ENCODE data around the gene HSD11B2.

HSD11B2 gene

DNA sequence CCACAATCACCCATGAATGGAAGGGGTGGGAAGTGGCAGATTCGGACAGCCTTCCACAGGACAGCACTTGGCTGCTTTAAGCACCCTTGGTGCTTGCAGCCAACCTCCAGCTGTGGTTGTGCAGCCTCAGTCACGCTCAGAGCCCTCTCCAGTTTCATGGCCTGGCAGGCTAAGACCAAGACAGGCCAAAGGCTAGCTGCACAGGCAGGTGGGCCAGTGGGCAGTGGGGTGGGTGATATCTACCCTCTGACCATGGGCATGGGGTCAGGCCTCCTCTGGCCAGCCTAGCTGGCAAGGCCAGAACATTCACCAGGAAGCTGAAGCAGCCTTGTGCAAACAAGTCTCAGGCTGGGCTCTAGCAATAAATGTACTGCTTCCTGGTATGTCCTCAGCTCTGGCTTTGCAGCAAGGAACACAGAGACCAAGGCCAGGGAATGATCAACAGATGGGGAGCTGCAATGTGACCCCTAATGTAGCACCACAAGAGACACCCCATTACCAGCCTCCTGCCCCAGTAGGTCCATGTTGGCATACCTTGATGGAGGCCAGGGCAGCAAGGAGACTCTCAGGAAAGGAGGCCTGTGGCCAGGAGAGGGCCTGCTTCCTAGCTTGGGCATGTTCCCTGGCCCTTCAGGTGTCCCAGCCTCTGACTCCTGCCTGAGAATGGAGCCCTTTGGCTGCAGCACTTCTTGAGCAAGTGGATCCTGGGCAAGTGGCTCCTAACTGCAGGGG, 20.9 kb downstream of the HSD11B2 start:
- no peak for DNase-seq (ENCODE audit: low read depth)

DNA sequence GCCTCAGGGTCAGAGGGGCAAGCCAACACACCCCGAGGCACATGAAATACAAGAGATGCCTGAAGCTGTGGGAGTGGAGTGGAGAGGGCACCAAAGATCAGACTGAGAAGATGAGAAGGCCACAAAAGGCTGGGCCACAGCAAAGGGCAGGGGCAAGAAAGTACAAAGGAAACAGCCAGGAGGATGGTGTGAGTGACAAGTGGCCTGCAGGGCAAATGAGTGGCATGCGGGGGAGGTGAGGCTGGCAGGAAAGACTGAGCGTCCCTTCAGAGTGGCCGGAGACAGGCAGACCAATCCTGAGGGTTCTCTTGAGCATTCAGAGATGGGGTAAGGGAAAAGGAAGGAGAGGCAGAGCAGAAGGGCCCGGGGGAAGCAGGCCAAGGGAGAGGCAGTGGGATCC, 23.2 kb downstream of the HSD11B2 start:
- DNase-seq (ENCODE audit: low read depth): no peak

DNA sequence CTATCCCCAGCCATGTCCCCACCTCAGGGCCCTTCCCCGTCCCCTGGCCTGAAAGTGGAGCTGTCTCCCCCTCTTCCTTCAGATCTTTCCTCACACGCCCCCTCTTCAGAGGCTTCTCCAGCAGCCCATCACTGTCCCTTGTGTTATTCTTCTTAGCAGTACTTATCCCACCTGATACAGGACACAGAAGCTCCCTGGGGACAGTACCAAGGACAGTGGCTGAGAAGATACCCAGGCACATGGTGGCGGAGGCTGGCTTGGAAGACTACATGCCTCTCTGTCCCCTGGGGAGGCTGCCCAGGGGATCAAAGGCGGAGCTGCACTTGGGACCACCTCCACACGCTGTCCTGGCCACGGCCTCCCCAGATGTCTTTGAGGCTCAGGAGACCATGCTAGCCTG, 23.9 kb downstream of the HSD11B2 start:
- DNase-seq (ENCODE audit: low read depth): no peak

DNA sequence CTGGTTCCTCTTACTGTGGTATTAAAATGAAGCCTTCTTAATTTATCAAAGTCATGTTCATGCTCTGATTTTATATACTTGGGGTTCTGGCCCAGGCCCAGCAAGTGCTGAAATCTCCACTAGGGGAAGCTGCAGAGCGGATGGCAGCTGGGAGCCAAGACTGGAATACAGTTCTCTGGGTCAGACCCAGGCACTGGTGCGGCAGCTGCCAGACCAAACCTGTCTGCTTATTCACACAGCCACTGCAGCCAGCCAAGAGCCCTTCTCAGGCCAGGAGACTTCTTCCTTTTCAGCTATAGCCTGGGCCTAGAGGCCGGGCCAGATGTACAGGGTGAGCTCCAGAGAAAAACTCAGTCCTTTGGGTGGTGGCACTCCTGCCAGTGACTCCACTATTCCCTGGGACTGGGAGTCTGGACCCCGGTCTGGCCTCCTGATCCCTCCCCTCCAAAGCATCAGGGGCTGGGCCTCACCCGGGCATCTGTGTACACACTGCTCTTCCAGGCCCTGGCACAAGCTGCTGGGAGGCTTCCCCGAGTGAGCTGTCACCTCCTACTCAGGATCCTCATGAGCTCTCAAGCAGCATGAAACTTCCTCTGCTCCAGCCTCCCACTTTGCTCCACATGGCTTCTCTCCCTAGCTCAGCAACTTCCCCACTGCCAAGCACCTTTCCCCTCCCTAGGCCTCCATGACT, 25.6 kb downstream of the HSD11B2 start:
- DNase-seq (ENCODE audit: low read depth): no peak

DNA sequence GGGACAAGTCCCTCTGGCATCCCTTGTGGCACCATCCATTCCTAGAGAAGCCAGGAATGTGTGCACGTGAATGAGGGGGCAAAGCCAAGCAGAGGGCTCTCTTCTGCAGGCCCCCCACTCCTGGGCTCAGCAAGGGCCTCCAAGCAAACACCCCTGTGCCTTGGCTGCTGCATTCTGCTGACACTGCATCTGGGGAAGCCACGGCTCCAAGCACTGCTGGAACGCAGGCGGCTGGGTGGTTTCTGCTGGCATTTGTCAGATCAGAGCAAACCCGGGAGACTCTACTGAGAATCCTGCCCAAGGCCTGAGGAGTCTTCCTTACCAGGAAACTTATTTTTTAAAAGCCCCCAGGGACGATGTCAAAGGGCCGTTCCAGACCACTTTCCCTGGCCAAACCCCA, 26.7 kb downstream of the HSD11B2 start:
- no peak for DNase-seq (ENCODE audit: low read depth)

DNA sequence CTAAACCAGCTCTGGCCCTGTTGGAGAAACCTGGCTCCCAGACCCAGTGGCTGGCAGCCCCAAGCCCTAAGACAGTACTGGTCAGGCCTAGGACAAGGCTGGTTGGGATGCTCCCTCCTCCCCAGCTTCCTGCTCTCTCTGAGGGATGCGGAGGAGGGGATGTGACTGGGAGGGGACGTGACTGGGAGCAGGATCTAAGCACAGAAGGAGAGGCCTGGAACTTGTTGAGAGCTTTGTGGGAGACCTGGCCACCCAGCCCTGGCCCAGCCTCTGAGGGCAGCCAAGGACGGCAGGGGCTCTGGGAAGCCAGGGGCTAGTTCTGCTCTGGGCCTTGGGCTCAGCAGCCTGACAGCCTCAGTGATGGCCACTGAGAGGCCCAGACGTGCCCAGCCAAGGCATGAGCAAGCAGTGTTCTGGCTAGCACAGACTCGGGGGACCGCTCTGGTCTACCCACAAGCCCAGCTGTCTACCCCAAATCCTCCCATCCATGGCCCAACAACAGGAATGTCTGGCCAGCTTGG, 27.3 kb downstream of the HSD11B2 start:
- DNase-seq (ENCODE audit: low read depth): no peak

DNA sequence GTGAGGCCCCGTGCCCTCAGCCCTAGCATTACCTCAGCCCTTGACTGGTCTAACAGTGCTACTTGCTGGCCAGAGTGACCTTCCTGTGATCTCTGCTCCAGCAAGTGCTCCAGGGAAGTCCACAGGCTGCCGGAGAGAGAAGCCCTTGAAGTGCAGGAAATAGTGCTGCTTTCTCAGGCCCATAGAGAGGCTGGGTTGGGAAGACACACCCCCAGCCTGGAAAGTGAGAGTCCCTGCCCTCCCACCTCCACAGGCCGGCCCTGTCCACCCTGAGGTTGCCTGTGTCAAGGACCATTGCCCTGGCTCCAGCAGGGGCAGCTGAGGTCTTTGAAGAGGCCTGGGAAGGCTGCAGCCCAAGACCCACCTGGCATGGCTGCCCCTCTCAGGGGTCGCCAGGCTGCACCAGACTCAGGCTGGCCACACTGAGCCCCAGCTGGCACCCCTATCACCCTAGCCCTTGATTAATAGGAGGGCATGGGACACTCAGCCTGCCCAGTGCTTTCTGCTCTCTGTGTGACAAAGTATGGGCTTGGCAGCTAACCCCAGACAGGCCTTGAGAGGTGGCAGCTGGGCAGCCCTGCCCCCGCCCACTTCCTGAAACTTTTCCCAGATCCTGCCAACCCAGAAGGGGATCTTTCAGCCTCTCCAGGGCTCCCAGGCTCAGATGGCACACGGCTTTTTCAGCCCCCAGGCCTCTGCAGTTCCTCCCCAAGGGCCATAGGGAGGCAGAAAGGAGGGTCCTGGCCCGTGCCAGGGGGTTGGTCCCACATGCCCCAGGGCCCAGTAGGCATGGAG, 28.3 kb downstream of the HSD11B2 start:
- no peak for DNase-seq (ENCODE audit: low read depth)

DNA sequence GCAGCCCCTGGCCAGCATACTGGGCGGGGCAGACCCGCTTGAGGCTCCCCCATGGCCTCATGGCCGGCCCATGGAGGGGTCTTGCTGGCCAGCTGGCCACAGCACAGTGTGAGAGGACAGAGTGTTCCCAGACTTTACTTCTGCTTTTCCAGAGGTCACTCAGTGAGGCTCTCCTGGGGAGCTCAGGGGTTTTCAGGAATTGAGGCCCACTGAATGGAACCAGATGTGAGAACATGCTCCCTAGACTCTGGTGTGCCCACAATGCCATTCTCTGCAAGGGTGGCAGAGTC, 28.9 kb downstream of the HSD11B2 start:
- DNase-seq (ENCODE audit: low read depth): no peak

DNA sequence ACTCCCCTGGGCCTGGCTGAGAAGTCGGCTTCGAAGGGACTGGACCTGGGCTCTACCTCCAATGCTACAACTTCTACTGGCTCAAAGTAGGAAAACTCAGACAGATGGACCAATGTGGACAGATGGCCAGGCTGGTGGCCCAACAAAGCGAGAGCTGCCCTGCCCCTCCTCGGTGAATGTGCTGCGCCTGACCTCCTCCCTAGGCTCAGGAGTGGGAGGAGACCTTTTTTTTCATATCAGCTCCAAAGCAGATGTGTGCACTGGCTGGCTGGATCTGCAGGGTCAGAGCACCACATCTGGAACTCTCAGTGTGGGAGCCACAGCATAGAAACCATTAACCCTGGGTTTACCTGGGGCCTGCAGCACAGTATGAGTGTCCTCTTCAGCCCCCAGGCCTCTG, 29.2 kb downstream of the HSD11B2 start:
- DNase-seq (ENCODE audit: low read depth): no peak

DNA sequence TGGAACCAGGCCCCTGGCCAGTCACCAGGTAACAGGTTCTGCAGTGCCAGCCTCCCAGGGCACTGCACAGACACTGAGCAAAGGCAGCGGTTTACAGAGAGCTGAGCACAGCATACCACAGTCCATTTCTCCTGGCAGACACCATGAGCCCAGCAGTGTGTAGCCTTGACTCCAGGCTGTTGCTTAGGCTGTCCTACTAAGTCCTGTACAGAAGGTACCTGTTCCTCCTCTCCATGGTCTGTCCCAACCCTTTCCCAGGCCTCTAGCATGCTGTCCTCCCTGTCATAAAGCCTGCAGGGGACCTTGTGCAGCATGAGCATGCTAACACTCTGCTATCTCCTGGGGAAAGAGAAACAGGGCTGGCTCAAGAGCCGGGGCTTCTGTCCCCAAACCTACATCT, 30.0 kb downstream of the HSD11B2 start:
- no peak for DNase-seq (ENCODE audit: low read depth)

DNA sequence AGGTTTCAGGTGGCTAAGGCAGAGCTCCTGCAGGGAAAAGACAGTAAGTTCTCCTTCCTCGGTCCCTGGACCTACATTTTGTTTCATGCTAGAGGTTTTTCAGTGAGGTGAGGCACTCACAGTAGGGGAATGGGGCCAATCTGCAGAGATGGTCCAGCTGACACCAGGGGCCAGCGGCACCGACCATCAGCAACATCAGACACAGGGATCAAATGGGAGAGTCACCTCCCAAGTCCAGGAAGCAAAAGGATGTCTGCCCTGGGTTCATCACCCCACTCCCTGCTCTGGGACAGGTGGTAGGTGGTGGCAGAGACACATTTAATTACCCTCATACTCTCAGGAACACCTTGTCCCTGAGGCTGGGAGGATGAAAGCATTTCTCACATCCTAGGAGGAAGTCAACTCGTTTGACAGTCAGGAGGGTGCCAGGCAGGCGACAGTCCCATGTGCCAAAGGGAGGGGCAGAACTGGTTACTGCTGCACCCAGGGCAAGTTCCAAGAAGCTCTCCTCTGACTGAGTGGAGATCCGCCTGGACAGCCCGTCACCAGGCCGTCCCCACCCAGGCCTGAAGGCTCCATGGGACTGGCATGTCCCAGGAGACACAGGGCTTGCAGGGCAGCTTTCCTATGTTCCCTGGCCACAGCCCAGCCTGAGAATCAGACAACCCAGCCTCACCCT, 30.8 kb downstream of the HSD11B2 start:
- no peak for DNase-seq (ENCODE audit: low read depth)

DNA sequence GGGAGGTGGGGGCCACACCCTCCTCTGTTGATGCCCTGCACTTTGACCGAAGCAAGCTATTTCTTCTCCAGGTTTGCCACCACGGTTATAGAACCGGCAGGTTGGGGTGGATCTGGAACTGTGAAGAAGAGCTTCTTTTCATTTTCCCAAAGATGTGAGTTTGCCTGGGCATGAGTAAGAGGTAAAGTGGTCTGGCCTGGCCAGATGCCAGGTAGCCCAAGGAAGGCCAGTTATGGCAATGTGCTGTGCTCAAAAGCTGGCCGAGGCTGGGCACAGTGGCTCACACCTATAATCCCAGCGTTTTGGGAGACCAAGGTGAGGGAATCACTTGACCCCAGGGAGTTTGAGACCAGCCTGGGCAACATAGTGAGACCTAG, 31.3 kb downstream of the HSD11B2 start:
- no peak for DNase-seq (ENCODE audit: low read depth)

DNA sequence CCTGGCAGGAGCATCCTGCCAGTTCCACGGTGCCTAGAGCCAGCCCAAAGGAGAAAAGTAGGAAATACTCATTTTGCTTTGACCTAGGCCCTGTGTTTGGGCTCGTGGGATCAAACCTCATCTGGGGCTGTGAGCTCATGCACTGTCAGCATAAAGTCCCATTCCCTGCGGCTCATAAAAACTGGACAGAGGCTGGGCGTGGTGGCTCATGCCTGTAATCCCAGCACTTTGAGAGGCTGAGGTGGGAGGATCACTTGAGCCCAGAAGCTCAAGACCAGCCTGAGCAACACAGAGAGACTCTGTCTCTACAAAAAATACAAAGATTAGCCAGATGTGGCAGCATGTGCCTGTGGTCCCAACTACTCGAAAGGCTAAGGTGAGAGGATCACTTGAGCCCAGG, 32.1 kb downstream of the HSD11B2 start:
- DNase-seq (ENCODE audit: low read depth): no peak

DNA sequence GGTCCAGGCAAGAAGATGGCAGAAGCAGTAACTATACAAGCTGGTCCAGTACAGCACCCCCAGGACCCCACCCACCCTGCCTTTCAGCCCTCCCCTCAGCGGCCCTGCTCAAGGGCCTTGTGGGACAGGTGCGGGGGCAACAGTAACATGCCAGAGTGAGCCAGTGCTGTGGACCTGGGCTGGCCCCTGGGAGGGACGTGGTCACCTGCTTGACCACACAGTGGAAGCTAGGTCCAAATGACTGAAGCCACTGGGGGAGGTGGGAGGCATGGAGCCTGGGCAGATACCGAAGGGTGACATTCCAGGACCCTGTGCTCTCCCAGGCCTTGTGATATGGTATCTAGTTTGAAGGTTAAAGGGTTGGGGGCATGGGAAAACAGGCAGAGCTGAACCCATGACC, 32.8 kb downstream of the HSD11B2 start:
- no peak for DNase-seq (ENCODE audit: low read depth)

DNA sequence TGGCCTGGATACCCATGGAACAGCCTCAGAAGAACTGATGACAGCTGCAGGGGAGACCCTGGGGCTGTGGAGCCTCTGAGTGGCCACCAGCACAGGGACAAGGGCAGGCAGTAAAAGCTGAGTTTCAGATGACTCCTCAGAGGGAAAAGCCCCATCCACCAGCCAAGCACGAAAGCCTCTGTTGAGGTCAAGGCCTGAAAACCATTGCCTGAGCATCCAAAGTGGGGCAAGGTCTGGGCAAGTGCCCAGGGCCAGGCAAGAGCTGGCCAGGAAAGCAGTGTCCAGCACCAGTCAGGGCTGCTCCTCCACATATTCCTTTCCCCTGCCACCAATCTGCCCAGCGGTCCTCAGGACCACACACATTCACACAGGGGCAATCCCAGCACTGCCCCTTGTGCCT, 33.6 kb downstream of the HSD11B2 start:
- DNase-seq (ENCODE audit: low read depth): no peak

DNA sequence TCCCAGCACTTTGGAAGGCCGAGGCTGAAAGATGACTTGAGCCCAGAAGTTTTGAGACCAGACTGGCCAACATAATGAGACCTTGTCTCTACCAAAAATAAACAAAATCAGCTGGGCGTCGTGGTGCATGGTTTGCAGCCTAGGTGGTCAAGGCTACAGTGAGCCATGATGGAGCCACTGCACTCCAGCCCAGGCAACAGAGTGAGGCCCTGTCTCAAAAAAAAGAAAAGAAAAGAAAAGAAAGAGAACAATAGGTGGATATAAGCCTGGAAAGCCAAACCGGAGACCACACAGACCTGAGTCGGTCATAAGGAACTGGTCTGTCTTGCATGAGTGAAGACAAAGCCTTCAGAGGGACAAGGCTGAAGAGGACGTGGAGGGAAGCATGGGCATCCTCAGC, 35.7 kb downstream of the HSD11B2 start:
- DNase-seq (ENCODE audit: low read depth): no peak

DNA sequence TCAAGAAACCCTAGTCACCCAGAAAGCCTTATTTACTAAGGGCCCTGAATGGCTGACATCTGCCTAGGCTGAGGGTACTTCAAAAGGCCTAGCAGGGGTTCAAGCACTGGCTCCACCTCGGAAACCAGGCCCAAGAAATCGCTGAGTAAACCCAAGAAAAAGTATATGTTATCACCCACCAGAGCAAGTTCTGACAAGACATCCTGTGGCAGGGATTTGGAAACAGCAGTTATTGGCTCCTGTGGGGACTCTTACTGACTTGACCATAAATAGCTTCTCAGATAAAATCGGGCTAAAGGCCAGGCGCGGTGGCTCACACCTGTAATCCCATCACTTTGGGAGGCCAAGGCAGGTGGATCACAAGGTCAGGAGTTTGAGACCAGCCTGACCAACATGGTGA, 37.8 kb downstream of the HSD11B2 start:
- DNase-seq (ENCODE audit: low read depth): no peak

DNA sequence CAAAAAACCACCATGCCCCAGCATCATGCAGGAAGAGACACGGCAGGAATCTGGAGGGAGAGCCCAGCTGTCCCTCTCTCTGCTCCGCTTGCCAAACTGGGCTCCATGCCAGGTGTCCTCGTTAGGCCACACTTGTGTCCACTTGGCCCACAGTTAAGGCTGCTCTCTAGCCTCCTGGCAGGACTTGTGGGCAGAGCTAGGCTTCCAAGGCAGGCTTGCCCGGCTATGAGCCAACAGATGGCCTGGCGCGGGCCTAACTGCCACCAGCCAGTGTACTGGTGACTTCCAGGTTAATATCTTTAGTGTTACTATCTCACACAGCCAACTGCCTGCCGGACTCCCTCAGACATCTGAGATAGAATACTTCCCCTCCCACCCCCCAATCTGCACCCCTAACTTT, 39.4 kb downstream of the HSD11B2 start:
- DNase-seq (ENCODE audit: low read depth): no peak

DNA sequence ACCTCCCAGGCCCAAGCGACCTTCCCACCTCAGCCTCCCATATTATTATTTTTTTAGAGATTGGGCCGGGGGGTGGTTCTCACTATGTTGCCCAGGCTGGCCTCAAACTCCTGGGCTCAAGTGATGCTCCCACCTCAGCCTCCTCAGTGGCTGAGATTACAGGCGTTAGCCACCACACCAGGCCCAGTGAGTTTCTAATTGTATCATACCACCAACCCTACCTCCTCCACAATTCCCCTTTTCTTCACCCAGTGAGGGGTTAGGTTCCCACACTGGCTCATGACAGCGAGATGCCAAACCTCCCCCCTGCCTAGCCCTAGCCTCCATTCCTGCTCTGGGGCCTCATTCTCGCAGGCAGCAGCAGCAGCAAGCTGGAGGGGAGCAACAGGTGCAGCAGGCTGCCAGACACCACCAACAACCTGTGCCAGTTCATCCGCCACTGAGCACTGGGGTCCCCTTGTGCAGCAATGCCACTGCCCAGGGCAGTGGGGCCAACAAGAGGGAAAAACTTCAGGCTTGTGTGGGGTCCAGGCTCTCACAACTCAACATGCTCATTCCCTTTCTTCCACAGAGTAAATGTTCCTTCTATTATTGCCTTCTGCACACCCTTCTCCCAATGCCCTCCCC, 41.0 kb downstream of the HSD11B2 start:
- DNase-seq (ENCODE audit: low read depth): no peak

DNA sequence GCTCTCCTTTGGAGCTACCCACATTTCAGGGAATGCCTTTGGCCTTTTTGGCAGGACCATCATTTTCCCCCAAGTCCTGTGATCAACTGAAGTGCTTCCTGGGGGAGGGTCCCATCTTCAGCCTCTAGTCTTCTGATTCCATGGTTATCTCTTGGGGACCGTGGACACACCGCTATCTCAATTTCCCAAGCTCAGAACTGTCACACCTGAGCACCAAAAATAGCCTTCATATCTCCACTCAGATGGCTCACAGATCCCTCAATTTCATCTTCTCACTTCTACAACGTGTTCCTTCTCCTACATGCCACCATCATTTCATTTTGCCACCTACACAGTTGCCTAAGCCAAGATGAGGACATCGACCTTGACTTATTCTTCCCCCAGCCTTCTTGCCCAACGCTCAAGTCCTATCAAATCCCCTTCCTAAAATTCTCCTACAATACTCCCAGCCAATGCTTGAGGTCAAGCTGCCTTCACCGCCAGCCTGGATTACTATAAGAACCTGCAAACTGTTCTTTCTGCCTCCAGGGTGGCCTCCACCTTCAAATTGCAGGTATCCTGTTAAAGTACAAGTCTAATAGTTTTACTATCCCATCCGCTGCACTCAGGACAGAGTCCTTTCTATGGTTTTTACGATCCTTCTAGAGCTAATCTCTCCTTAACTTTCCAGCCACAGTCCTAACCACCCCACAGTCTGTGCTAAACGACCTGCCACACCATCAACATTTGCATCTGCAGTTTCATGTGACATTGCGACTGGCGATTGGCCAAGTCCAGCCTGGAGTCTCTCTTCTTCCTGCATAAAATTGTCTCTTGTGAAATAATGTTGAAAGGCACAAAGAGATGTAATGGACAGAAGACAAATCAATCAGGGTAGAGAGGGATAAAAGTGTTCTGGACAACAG, 43.9 kb downstream of the HSD11B2 start:
- no peak for DNase-seq (ENCODE audit: low read depth)

DNA sequence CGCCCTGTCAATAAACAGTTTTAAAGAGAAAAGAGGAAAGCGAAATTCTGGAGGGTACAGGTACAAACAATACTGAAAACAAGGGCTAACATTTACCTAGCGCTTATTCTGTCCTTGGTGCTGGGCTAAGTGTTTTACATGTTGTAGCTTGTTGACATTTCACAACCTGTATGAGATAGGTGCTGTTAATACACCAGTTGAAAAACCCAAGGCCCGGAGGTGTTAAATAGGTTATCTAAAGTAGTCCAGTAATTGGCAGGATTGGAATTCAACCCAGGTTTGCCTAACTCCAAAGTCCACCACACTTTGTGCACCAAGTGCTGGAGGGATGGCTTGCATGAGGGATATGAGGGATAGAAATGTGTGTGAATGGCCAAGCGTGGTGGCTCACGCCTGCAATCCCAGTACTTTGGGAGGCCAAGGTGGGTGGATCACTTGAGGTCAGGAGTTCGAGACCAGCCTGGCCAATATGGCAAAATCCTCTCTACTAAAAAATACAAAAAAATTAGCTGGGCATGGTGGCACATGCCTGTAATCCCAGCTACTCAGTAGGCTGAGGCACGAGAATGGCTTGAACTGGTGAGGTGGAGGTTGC, 47.1 kb downstream of the HSD11B2 start:
- DNase-seq (ENCODE audit: low read depth): no peak

Data from non-pigmented ciliary epithelial cell (primary cell).